Hepatocyte (in vitro differentiated cells): ENCODE measurements around the gene TRIM42.

ENCODE experiments used
- CTCF ChIP-seq: fragments of 200-600 bp; sonication (generic); IDR thresholded peaks from 2 replicates; pipeline ENCODE4 v1.5.1; 2016; ENCODE audit warnings: antibody characterized with exemption, mild to moderate bottlenecking; ENCODE audit not compliant: poor library complexity
- EZH2 ChIP-seq: fragments of 200-600 bp; sonication (generic); IDR thresholded peaks from 2 replicates; pipeline ENCODE4 v1.6.1; 2016; ENCODE audit warnings: antibody characterized with exemption, mild to moderate bottlenecking, borderline replicate concordance

DNA sequence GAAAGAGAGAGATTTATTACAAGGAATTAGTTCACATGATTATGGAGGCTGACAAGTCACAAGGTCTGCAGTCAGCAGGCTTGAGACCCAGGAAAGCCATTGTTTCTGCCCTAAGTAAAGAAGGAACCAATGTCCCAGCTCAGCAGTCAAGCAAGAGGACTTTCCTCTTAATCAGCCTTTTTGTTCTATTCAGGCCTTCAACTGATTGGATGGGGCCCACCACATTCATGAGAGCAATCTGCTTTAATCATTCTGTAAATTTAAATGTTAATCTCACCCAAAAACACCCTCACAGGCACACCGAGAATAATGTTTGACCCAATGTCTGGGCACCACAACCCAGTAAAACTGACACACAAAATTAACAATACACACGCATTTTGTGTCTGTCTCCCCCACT lies 64.3 kb downstream of the TRIM42 start:
- TF ChIP-seq CTCF (no peak), EZH2 (no peak)
